Fibroblast of skin of left quadriceps (primary cell): ENCODE measurements around the gene FNDC11.
A peak's percentile ranks its signal among the peaks of the same experiment; 100 is the strongest.
"Not testable (repeated sequence)": the region's sequence is repeated elsewhere in the genome, so short reads cannot be mapped to it uniquely, and the experiment has no call there.

Experiments
- DNase-seq, 2 experiments: peaks; one replicate each; pipeline ENCODE4 v3.0.0-alpha.2; 2013; ENCODE audit warnings: low read depth in 2 of 2

Gene FNDC11, protein sequence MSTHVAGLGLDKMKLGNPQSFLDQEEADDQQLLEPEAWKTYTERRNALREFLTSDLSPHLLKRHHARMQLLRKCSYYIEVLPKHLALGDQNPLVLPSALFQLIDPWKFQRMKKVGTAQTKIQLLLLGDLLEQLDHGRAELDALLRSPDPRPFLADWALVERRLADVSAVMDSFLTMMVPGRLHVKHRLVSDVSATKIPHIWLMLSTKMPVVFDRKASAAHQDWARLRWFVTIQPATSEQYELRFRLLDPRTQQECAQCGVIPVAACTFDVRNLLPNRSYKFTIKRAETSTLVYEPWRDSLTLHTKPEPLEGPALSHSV

DNA sequence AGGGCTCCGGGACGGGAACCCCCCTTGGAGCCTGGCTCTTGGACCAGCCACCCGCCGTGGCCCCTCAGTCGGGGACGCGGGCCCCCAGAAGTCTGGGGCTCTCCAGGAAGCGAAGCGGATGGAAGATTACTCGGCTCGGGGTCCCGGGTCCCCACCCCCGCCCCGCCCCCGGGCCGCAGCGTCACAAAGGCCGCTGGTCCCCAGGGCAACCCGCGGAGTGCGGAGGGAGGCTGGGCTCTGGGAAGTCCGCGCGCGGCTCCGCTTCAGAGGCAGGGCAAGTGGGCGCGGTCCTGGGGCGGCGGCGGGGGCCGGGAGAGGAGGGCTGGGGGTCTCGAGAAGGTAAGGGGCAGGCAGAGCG lies at the start of gene FNDC11:
FNDC11 (plus strand) TSS at position 227 of the 358 bp plus-strand sequence. CDS start 1,505 bp downstream, outside the sequence.
- DNase-seq = no peak

DNA sequence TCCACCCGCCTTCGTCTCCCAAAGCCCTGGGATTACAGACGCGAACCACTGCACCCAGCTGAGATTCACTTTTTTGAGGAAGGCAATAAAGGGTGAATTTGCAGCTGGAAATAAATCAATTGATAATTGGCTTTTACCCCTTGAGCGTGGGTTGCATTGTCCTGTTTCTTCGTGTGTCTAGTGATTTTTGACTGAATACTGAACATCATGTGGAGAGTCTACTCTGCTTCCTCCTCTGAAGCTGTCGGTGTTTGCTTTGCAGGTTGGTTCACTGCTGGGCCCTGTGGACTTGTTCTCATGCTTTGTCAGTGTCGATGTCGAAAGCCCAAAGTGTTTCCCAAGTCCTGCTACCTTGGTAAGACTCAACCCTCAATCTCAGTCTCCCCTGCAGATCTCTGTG lies 49.3 kb upstream of the FNDC11 start:
- no peak for DNase-seq

DNA sequence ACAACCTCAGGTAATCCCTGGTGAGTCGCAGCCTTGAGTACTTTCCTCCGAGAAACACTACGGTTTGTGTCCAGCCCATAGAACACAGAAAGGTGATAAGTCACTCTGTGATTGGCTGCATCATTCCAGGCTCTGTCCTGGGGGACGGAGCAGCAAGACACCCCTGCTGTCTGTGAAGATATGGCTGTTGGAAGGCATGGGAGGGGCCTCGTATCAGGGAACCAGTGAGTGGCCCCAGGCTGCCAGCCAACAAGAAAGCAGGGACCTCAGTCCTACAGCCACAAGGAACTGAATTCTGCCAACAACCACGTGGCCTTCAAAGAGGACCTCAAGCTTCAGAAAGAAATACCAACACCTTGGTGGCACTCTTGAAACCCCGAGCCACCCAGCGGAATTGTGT lies 48.7 kb upstream of the FNDC11 start:
- no peak for DNase-seq

DNA sequence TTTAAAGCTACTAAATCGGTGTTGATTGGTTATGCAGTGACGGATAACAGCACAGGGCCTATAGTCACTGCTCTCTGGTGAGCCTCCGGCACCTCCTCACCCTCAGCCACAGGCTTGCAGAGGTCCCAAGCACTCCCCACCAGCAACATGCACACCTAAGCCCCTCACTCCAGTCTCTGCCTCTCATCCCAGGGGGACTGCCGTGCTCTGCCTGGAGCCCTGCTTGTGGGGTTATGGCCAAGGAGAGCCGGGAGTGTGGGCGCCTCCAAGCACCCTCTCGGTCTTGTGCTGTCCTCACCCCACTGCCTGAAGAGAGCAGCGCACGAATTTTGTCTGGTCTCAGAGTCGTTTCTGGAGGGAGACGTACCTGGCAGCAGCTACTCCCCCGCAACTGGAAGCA lies 48.2 kb upstream of the FNDC11 start:
- no peak for DNase-seq

DNA sequence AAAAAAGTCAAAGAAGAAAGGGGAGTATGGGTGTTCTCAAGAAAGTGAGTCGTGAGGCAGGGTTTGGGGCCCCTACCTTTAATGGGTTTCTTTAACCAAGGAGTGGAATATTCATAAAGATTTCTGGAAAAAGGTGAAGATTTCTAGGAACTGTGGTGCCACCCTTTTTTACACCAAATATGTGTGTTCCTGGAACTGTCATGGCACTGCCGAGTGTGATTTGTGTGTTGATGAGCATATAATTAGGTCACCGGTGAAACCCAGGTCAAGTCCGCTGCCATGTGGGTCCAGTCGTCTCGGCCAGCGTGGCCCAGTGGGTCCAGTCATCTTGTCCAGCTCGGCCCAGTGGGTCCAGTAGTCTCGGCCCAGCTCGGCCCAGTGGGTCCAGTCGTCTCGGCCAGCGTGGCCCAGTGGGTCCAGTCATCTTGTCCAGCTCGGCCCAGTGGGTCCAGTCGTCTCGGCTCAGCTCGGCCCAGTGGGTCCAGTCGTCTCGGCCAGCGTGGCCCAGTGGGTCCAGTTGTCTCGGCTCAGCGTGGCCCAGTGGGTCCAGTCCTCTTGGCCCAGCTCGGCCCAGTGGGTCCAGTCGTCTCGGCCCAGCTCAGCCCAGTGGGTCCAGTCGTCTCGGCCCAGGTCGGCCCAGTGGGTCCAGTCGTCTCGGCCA lies 46.7 kb upstream of the FNDC11 start:
- DNase-seq = no peak

DNA sequence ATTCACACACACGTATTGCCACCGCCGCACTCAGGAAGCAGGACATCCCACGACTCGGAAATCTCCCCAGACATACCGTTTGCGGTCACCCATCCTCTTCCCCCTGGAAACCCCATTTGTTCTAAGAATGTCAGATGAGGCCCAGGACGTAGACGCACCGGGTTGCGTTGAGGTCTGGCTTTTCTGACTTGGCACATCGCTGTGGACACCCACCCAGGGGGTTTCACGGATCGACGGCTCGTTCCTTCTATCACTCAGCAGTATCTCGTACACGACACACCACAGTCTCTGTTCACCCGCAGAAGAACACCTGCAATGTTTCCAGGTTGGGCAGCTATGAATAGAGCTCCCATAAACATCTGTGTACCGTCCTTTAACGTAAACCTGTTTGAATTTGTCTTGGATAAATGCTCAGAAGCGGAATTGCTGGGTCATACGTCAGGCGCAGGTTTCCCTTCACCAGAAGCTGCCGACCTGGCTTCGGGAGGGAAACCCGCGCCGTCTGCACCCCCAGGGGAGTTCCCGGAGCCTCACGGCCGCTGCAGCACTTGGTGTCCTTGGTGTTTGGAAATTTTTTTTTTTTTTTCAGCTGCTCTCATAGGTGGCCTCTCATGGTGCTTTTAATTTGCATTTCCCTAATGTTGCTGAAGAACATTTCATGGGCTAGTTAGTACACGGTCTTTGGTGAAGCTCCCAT lies 45.7 kb upstream of the FNDC11 start:
- no peak for DNase-seq

DNA sequence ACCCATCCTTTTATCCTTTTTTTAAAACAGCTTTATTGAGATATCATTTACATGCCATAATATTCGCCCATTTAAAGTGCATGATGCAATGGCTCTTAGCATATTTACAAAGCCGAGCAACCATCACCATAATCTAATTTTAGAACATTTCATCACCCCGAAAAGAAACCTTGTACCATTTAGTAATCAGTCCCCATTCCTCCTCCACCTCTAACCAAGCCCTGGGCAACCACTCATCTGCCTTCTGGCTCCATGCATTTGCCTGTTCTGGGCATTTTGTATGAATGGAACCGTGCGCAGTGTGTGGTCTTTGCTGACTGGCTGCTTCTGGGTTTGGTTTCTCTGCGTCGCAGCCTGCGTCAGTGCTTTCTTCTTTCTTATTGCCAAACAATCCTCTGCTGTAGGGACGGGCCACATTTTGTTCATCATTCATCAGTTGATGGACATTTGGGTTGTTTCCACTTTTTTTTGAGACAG lies 44.8 kb upstream of the FNDC11 start:
- no peak for DNase-seq

DNA sequence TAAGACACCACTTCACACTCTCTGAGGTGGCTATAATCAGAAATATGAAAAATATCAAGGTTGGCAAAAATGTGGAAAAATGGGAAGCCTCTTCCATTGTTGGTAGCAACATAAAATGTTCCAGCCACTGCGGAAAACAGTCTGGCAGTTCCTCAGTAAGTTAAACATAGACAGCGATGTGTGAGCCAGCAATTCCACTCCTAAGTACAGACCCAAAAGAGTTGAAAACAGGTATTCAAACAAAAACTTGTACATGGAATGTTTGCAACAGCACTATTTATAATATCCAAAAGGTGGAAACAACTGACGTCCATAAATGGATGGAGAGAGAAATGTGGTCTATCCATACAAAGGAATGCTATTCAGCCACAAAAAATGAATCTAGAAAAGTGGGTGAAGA lies 40.8 kb upstream of the FNDC11 start:
- DNase-seq = no peak

DNA sequence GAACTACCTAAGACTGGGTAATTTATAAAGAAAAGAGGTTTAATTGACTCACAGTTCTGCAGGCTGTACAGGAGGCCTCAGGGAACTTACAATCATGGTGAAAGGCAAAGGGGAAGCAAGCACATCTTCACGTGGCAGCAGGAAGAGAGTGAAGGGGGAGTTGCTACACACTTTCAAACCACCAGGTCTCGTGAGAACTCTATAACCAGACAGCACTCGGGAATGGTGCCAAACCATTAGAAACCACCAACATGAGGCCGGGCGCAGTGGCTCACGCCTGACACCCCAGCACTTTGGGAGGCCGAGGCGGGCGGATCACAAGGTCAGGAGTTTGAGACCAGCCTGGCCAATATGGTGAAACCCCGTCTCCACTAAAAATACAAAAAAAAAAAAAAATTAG lies 39.4 kb upstream of the FNDC11 start:
- DNase-seq = not testable (repeated sequence)

DNA sequence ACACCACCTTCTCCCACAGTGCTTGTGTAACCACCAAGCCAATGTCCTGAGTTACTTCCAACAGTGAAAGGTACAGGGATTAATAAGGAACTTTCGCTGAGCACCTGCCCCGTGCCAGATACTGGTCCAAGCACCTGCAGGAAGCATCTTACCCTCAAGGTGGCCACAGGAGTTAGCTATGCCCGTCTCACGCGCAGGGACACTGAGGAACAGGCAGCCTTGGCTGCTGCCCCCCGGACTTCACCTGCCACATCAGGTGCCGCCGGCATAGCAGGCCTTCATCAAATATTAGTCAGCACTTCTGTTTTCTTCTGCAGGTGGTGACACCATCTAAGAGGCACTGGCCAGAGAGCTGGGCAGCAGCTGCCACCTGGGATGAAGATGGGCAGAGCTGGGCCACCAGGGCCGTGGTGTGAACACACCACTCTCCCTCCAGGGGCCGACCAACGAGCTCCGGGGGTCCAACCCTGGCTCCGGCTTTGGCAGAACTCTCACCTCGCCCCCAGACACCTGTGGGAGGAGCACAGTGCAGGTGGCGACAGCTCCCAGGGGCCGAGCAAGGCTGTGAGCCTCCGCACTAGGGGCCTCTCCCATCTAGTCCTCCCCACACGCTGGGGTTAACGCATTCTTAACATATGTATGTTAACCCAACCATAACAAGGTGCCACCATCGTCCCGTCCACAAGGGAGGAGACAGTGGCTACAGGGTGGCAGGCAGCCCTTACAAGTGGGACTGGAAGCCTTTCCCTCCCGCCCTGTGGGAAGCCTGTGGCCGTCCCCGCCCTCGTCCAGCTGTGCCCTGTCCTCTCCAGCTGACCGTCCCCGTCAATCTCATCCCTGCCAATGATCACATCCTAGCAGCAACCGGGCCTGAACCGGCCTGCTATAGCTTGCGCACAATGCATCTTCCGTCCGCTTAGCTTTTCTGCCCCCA lies 36.3 kb upstream of the FNDC11 start:
- no peak for DNase-seq

DNA sequence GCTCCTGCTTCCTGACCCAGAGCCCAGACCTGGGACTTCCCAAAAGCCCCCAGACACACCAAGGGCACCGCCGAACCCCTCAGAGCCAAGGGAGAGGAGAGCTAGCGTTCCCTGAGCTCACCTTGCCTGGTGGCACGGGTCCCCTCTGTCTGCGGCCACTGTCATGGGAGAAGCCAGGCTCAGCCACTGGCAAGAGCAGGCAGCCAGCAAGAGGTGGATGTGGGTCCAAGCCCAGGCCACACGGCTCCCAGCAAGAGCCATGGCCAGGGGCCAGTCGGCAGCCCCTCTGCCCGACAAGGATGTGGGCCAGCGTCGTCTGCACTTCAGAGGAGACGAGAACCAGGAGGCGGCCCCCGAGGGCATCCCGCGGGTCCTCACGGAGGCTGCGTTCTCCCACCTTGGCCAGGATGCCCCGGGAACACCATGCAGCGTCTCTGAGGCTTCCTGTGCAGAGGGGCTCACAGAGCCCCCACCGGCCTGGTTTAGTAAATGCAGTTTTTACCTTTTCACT lies 35.6 kb upstream of the FNDC11 start:
- no peak for DNase-seq

DNA sequence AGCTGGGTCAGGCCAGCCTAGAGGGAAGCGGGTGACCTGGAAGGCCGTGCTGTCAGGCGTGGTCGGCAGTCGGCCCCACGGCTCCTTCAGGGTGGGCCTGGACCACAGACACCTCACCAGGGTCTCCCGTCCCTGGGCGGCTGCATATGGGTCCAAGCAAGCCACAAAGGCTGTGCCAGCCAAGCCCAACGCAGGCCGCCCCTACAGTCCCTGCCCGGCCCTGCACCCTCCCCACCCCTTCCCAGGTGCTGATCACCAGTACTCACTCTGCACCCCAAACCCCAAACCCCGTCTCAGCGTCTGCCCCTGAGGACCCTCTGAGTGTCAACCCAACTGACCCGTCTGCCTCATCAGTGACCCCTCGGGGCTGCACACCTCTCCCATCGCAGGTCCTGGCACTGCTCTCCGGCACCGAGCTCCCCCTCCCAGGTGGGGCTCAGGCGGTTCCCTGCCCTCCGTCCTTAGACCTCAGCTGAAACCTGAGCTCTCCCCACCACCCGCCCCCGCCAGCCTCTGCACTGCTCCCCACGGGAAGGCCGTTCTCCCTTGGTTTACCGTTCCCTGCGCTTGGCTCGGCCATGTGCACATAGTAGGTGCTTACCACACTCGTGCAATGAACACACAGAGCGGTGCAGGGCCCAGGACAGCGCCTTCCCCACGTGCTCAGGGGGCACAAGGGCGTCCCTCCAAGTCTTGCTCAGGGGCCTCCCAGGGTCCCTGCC lies 34.9 kb upstream of the FNDC11 start:
- no peak for DNase-seq

DNA sequence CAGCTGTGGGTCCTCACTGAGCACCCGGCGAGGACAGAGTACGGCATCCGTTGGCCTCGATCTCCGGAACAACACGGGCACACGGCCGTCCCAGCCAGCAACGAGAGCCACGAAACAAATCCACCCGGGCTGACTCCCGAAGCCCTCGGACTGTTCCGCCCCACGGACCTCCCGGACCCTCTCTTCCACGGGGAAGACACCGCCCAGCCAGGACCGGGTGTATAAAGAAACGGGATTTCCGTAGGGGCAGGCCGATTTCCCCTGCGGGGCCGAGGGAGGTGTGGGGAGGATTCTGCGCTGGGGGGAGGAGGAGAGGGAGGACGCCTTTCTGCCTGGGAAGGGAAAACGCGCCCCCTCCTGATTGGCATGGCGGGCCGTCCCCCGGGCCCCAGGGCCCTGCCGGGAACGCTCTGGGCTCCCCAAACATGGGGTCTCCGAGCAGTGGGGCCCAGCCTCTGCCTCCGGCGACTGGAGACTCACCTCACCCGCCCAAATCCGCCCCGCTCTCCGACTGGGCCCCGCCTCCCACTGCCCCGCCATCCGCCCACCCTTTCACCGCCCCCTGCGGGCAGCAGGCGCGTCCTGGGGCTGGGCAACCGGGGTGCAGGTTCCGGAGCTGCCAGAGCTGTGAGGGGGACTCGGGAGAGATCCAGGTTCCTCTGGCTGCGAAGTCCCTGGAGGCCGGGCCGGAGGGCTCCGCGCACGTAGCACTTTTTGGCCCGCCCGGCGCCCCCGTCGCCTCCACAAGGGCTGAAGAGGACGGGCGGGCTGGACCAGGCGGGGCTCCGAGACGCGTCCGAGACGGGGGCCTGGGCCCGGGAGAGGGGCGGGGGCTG lies 34.1 kb upstream of the FNDC11 start:
- DNase-seq = peak; percentile 15 to 16

DNA sequence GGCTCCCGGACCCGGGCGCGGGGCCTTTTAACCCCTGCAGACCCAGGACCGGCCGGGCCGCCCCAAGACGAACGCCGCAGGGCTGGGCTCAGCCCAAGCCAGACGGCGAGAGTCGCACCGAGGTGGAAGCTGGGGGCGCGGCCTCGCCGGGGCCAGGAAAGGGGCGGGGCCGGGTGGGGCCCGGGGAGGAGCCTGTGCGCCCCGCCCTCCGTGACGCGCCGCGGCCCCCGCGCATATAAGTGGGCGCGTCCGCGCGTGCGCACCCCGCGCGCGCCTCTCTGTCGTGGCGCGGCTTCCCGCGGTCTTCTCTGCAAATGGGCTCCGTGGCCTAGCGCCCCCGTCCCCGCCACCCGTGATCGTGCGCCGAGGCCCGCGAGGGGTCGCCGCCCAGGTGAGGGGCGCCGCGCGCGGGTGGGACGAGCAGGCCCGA lies 33.4 kb upstream of the FNDC11 start, which contains the start of gene PPDPF:
PPDPF (plus strand) TSS at position 262 of the 430 bp plus-strand sequence. CDS start 544 bp downstream, outside the sequence.
- DNase-seq = peak; percentile 61 to 62

DNA sequence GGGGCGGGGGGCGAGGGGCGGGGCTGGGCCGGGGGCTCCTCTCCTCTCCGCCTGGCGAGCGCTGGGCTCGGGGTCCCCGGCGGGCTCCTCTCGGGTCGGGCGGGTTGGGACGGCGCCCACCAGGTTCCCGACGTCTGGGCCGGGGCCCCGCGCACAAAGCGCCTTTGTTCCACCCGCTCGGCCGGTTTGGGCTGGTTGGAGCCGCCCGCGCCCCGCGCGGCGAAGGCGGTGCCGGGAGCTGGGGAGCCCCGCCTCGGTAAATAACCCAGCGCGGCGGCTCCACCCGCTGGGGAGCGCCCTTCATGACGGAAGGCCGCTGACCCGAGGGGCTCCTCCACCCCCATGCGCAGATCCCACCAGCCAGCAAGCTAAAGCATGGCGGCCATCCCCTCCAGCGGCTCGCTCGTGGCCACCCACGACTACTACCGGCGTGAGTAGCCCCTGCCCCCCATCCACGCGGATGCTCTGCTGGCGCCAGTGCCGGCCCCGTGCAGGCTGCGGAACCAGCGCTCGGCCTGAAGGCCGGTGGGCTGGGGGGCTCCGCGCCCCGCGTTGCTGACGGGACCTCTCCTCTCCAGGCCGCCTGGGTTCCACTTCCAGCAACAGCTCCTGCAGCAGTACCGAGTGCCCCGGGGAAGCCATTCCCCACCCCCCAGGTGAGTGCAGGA lies 32.9 kb upstream of the FNDC11 start:
- DNase-seq = peak; percentile 16 to 21

DNA sequence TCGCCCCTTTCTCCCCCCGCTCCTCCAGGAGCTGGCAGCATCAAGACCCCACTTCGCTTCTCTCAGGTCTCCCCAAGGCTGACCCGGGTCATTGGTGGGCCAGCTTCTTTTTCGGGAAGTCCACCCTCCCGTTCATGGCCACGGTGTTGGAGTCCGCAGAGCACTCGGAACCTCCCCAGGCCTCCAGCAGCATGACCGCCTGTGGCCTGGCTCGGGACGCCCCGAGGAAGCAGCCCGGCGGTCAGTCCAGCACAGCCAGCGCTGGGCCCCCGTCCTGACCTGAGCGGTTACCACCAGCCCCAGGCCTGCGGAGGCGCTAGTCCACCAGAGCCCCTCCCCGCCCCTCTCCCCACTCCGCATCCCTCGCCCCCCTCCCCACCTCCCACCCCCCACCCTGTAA lies 32.4 kb upstream of the FNDC11 start:
- DNase-seq = no peak

DNA sequence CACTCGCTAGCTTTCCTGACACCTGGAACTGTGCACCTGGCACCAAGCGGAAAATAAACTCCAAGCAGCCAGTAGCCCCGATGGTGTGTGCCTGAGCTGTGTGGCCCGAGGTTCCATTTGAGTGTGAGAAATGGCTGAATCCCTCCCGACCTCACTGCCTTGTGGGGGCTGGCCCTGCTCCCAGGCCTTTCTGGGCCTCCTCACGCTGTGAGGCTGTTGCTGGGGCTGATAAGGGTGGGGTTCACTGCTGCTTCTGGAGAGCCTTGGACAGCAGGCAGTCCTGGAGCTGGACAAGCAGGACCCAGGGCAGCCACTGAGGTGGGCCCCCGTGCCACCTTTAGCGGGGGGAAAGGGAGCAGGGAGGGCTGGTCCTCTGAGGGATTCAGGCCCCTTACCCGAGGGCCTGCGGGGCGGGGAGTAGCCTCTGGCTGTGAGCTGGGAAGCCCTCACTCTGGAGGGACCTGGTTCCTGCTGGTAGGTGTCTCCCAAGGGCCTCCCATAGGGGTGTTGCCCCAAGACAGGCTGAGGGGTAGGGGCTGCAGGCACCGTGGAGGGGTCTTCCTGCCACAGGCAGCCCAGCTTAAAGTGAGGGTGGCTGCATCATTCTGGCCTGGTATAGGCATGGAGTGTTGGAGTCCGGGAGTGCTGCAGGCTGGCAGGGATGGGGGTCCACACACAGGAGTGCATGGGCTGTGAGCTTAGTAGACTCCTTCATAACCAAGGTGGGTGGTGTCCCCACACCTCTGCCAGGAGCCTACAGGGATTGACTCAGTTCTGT lies 31.7 kb upstream of the FNDC11 start:
- DNase-seq = no peak

DNA sequence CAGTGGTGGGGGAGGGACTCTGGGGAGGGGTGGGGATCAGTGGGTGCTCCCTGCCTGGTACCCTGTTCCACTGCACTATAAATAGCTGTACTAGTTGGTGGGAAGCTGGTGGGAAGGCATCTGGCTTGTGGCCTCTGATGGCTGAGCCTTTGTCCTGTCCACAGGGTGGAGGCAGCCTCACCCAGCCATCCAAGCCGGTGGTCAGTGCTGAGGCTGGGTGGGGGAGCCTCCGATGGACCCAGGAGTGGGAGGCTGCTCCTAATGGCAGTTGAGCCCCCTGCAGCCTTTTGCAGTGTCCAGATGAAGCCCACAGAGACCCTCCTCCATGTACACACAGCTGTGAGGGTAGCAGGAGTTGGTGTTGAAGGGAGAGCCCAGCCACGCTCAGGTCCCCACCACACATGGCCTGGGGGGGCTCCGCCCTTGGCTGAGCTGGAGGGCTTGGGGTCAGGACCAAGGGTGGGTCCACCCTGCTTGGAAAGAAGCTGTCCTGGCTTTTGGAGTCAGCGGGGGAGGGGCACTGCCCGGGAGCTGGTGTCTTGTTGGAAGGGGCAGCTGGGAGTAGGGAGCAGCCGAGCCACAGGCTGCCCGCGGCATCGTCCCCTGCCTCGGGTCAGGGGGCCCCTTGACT lies 30.9 kb upstream of the FNDC11 start:
- no peak for DNase-seq
